Liver (tissue), 3 donors: ENCODE measurements around the gene HTR2A.

Experiments
- JUND ChIP-seq, 2 donors: IDR thresholded peaks; 2 replicates each; pipeline ENCODE4 v1.6.1; 2016; ENCODE audit warnings: antibody characterized with exemption in 2 of 2
- YY1 ChIP-seq: IDR thresholded peaks from 2 replicates; pipeline ENCODE4 v1.6.1; 2016; ENCODE audit warnings: antibody characterized with exemption, mild to moderate bottlenecking
- TF ChIP-seq, protein P1 (sequence below): fragments of 150-350 bp; IDR thresholded peaks from 2 replicates; pipeline ENCODE4 v1.5.1; 2017; ENCODE audit warnings: improper control_type of control experiment, low read depth, low read length; ENCODE audit not compliant: missing input control
- TF ChIP-seq, protein P2 (sequence below): IDR thresholded peaks from 2 replicates; pipeline ENCODE4 v1.6.1; 2016; ENCODE audit warnings: antibody characterized with exemption
- donor health status: healthy.
- donor health status: healthy.

DNA sequence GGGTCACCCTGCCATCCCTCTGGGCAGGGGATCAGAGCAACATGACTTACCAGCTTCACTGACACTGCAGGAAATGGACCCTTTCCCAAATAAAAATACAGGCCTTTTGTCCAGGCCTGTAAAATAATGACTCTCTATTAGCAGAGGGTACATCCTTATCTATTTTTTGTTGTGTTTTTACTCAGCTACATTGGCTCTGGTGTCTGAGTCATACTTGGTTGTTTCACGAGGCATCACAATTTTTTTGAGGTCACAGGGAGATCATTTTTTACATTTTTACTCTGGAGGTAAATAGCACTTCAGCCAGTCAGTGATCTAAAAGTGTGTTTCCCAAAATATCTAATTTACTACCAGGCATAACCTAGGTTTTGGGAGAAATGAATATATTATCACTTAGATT lies 6.9 kb upstream of the HTR2A start:
- TF ChIP-seq, protein P1, sequence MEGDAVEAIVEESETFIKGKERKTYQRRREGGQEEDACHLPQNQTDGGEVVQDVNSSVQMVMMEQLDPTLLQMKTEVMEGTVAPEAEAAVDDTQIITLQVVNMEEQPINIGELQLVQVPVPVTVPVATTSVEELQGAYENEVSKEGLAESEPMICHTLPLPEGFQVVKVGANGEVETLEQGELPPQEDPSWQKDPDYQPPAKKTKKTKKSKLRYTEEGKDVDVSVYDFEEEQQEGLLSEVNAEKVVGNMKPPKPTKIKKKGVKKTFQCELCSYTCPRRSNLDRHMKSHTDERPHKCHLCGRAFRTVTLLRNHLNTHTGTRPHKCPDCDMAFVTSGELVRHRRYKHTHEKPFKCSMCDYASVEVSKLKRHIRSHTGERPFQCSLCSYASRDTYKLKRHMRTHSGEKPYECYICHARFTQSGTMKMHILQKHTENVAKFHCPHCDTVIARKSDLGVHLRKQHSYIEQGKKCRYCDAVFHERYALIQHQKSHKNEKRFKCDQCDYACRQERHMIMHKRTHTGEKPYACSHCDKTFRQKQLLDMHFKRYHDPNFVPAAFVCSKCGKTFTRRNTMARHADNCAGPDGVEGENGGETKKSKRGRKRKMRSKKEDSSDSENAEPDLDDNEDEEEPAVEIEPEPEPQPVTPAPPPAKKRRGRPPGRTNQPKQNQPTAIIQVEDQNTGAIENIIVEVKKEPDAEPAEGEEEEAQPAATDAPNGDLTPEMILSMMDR: no peak
- no peak for TF ChIP-seq JUND (IDR thresholded peaks at IDR 0.05)
- TF ChIP-seq, protein P2, sequence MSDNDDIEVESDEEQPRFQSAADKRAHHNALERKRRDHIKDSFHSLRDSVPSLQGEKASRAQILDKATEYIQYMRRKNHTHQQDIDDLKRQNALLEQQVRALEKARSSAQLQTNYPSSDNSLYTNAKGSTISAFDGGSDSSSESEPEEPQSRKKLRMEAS: no peak
- no peak for TF ChIP-seq YY1
